HEK293 (cell line): ENCODE data around the gene WAPL.

Experiments
- CTCF ChIA-PET: fragments of 350-600 bp; formaldehyde crosslinking; extraction: SDS; loops from one replicate; lab custom pipeline; 2021; ENCODE audit warnings: antibody characterized with exemption; lab: Yijun Ruan, JAX
- POLR2A ChIA-PET: fragments of 300-600 bp; formaldehyde crosslinking; extraction: SDS; loops from one replicate; lab custom pipeline; 2020; ENCODE audit warnings: antibody characterized with exemption, inconsistent platforms; lab: Yijun Ruan, JAX
- H3K27ac ChIP-seq: fragments of 200-500 bp; sonication (Bioruptor generic); 2 replicates; pipeline ENCODE4 v1.5.1; 2014; ENCODE audit warnings: low read depth, low read length, control low read depth, inconsistent platforms; ENCODE audit errors: extremely low read depth
- H3K36me3 ChIP-seq, 2 experiments: fragments of 200-500 bp in 1 of 2; sonication (Bioruptor generic) in 1 of 2; 1 replicate in 1 of 2; 2 replicates in 1 of 2; pipeline ENCODE4 v1.5.1; 2014 to 2017; ENCODE audit warnings: inconsistent platforms in 2 of 2, low read length in 2 of 2; ENCODE audit not compliant: control insufficient read depth in 2 of 2, insufficient read depth in 1 of 2
- H3K4me1 ChIP-seq: fragments of 200-500 bp; sonication (Bioruptor generic); 2 replicates; pipeline ENCODE4 v1.5.1; 2014; ENCODE audit warnings: mild to moderate bottlenecking, low read length, inconsistent platforms; ENCODE audit not compliant: control insufficient read depth, insufficient read depth
- H3K4me3 ChIP-seq: 2 replicates; pipeline ENCODE4 v1.5.1; 2011; ENCODE audit warnings: low read depth, mild to moderate bottlenecking, control low read depth, low read length, moderate library complexity
- H3K9me3 ChIP-seq: fragments of 200-500 bp; sonication (Bioruptor generic); 2 replicates; pipeline ENCODE4 v1.5.1; 2014; ENCODE audit warnings: low read depth, low read length, inconsistent platforms; ENCODE audit not compliant: control insufficient read depth, insufficient read depth
- EGR2 ChIP-seq: fragments of 450-650 bp; formaldehyde crosslinking; IDR thresholded peaks from 2 replicates; pipeline ENCODE4 v1.5.1; 2016; ENCODE audit warnings: low read depth, missing biosample characterization, missing genetic modification characterization
- ZBTB49 ChIP-seq: fragments of 450-650 bp; formaldehyde crosslinking; IDR thresholded peaks from 2 replicates; pipeline ENCODE4 v1.5.1; 2016; ENCODE audit warnings: missing biosample characterization, missing genetic modification characterization, low read depth
- ZFHX2 ChIP-seq: fragments of 450-650 bp; formaldehyde crosslinking; conservative IDR thresholded peaks from 2 replicates; pipeline ENCODE4 v1.5.1; 2016; ENCODE audit warnings: missing biosample characterization, missing genetic modification characterization
- ZNF2 ChIP-seq: fragments of 450-650 bp; formaldehyde crosslinking; IDR thresholded peaks from 2 replicates; pipeline ENCODE4 v1.5.1; 2016; ENCODE audit warnings: missing biosample characterization, missing genetic modification characterization
- ZNF202 ChIP-seq: fragments of 450-650 bp; formaldehyde crosslinking; IDR thresholded peaks from 2 replicates; pipeline ENCODE4 v1.5.1; 2016; ENCODE audit warnings: missing biosample characterization, missing genetic modification characterization, borderline replicate concordance
- ZNF341 ChIP-seq: fragments of 450-650 bp; formaldehyde crosslinking; IDR thresholded peaks from 2 replicates; pipeline ENCODE4; 2016; ENCODE audit warnings: low read depth, missing biosample characterization, missing genetic modification characterization
- ZNF555 ChIP-seq: fragments of 450-650 bp; formaldehyde crosslinking; conservative IDR thresholded peaks from 2 replicates; pipeline ENCODE4 v1.5.1; 2017; ENCODE audit warnings: missing biosample characterization, mild to moderate bottlenecking, missing genetic modification characterization, inconsistent platforms
- ZNF645 ChIP-seq: fragments of 450-650 bp; formaldehyde crosslinking; IDR thresholded peaks from 2 replicates; pipeline ENCODE4; 2016; ENCODE audit warnings: missing biosample characterization, missing genetic modification characterization
- TF ChIP-seq, protein P1 (sequence below): fragments of 450-650 bp; formaldehyde crosslinking; conservative IDR thresholded peaks from 2 replicates; pipeline ENCODE4 v1.5.1; 2016; ENCODE audit warnings: low read depth, missing biosample characterization, missing genetic modification characterization
- TF ChIP-seq, protein P2 (sequence below): fragments of 450-650 bp; formaldehyde crosslinking; IDR thresholded peaks from 2 replicates; pipeline ENCODE4 v1.5.1; 2017; ENCODE audit warnings: missing biosample characterization, missing genetic modification characterization

WAPL gene

DNA sequence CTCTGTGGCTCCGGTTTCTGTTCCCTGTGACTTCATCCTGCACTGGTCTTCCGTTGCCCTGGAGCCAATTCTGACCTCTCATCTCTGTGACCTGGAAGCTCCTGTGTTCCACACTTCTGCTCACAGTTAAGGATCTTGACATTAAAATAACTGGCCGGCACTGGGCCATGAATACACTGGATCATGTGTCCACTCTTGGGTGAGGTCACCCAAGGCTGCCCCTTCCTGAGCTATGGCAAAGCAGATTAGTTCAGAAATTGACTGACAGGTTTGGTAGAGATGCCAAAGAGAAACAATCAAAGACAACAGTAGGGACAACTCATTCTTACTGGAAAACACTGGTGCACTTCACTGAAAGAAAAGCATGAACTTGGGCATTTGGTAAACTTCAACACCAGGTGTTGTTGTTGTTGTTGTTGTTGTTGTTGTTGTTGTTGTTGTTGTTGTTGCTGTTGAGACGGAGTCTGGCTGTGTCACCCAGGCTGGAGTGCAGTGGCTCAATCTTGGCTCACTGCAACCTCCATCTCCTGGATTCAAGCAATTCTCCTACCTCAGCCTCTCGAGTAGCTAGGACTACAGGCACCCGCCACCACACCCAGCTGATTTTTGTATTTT, 118.3 kb downstream of the WAPL start (continued):
- TF ChIP-seq ZBTB49 (tag by site-specific recombination) (no peak), ZNF555 (tag by site-specific recombination) (no peak), ZNF2 (tag by site-specific recombination) (no peak)
- TF ChIP-seq, protein P1, sequence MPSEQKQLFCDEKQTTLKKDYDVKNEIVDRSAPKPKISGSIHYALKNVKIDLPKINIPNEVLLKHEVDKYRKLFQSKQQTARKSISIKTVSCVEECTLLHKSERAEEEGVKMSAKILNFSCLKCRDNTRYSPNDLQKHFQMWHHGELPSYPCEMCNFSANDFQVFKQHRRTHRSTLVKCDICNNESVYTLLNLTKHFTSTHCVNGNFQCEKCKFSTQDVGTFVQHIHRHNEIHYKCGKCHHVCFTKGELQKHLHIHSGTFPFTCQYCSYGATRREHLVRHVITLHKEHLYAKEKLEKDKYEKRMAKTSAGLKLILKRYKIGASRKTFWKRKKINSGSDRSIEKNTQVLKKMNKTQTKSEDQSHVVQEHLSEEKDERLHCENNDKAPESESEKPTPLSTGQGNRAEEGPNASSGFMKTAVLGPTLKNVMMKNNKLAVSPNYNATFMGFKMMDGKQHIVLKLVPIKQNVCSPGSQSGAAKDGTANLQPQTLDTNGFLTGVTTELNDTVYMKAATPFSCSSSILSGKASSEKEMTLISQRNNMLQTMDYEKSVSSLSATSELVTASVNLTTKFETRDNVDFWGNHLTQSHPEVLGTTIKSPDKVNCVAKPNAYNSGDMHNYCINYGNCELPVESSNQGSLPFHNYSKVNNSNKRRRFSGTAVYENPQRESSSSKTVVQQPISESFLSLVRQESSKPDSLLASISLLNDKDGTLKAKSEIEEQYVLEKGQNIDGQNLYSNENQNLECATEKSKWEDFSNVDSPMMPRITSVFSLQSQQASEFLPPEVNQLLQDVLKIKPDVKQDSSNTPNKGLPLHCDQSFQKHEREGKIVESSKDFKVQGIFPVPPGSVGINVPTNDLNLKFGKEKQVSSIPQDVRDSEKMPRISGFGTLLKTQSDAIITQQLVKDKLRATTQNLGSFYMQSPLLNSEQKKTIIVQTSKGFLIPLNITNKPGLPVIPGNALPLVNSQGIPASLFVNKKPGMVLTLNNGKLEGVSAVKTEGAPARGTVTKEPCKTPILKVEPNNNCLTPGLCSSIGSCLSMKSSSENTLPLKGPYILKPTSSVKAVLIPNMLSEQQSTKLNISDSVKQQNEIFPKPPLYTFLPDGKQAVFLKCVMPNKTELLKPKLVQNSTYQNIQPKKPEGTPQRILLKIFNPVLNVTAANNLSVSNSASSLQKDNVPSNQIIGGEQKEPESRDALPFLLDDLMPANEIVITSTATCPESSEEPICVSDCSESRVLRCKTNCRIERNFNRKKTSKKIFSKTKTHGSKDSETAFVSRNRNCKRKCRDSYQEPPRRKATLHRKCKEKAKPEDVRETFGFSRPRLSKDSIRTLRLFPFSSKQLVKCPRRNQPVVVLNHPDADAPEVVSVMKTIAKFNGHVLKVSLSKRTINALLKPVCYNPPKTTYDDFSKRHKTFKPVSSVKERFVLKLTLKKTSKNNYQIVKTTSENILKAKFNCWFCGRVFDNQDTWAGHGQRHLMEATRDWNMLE, result no peak

DNA sequence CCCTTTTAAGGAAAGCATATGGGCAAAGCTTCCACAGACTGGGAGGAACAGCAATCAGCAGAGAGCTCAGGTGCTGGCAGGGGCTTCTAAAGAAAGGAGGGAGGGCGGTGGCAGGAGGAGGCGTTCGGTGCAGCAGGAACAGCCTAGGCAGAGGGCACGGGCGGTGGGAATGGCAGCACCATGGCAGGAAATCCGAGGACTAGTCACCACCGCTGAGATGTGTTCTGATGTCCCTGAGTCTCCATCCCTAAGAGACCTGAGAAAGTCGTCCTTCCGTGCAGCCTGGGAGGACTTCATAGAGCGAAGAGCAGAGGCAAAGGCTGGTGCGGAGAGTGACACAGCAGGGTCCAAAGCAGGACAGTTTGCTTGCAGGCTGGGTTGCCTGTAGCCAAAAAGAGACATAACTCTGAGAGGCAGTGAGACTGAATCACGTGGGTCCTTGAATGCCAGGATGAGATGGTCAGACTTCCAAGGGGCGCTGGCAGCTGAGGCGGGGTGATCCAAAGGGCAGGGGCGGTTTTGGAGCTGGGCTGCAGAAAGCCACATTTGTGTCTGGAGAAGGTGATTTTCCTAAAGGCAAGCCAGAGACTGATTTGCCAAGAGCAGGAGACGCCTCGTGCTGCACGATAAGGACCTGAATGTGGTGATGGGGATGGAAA, 119.2 kb downstream of the WAPL start:
- Histone ChIP-seq H3K4me3 (no peak overlapping the region), H3K27ac (no peak overlapping the region), H3K9me3 (no peaks in the 10 kb centered on the region), H3K4me1 (no peaks in the 10 kb centered on the region; the same call in 1 of the 2 replicates), H3K36me3 (no peaks in the 10 kb centered on the region)
- TF ChIP-seq ZNF645 (tag by site-specific recombination) (no peak), ZNF341 (tag by site-specific recombination) (peak; percentile 84)
- TF ChIP-seq, protein P2, sequence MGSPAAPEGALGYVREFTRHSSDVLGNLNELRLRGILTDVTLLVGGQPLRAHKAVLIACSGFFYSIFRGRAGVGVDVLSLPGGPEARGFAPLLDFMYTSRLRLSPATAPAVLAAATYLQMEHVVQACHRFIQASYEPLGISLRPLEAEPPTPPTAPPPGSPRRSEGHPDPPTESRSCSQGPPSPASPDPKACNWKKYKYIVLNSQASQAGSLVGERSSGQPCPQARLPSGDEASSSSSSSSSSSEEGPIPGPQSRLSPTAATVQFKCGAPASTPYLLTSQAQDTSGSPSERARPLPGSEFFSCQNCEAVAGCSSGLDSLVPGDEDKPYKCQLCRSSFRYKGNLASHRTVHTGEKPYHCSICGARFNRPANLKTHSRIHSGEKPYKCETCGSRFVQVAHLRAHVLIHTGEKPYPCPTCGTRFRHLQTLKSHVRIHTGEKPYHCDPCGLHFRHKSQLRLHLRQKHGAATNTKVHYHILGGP, result no peak
- CTCF ChIA-PET, result no interaction called here
- POLR2A ChIA-PET, result interaction anchor here (1.0 kb wide), 1 partner anchor 11 kb away, joined by 4 read pairs; no protein-coding TSS in a partner anchor

GRCh38 chr10:86401588-86402282, 119.9 kb downstream of the WAPL start:
- ChIA-PET POLR2A (interaction anchor here (0.6 to 2.3 kb wide), 3 partner anchors 11 to 184 kb away, joined by 3 to 14 read pairs (median 4); no protein-coding TSS in a partner anchor), CTCF (no interaction called here)
- TF ChIP-seq EGR2 (tag by site-specific recombination) (peak; percentile 52), ZBTB49 (tag by site-specific recombination) (no peak), ZNF202 (no peak), ZFHX2 (tag by site-specific recombination) (peak; percentile 74)
- Histone ChIP-seq H3K9me3 (no peaks in the 10 kb centered on the region), H3K4me3 (no peak overlapping the region), H3K4me1 (no peaks in the 10 kb centered on the region; the same call in 1 of the 2 replicates), H3K36me3 (no peaks in the 10 kb centered on the region), H3K27ac (no peak overlapping the region)
